Trophoblast cell (in vitro differentiated cells and primary cell): ENCODE results near the gene AP2A2. TPM values are rescaled to one million over a fixed set of nuclear protein-coding genes. Genes with fewer than 3 reads are reported as not detected.

Experiments used
- DNase-seq, 2 donors: peaks; one replicate each; pipeline ENCODE4 v3.0.0-alpha.2; 2016
- H2AFZ ChIP-seq: 2 replicates; pipeline ENCODE4 v1.6.1; 2013; ENCODE audit warnings: low read length, moderate library complexity, mild to moderate bottlenecking; ENCODE audit not compliant: insufficient read depth, poor library complexity
- H2AK5ac ChIP-seq: 2 replicates; pipeline ENCODE4 v1.6.1; 2013; ENCODE audit warnings: mild to moderate bottlenecking, low read length
- H2BK120ac ChIP-seq: 2 replicates; pipeline ENCODE4 v1.6.1; 2013; ENCODE audit warnings: low read length, mild to moderate bottlenecking, moderate library complexity; ENCODE audit not compliant: insufficient read depth, poor library complexity
- H2BK12ac ChIP-seq: 2 replicates; pipeline ENCODE4 v1.6.1; 2013; ENCODE audit warnings: mild to moderate bottlenecking, low read length, moderate library complexity
- H2BK5ac ChIP-seq: 2 replicates; pipeline ENCODE4 v1.6.1; 2013; ENCODE audit warnings: low read length, low read depth, moderate library complexity, mild to moderate bottlenecking; ENCODE audit not compliant: poor library complexity
- H3K14ac ChIP-seq: 2 replicates; pipeline ENCODE4 v1.6.1; 2013; ENCODE audit warnings: mild to moderate bottlenecking, low read length
- H3K18ac ChIP-seq: 2 replicates; pipeline ENCODE4 v1.6.1; 2013; ENCODE audit warnings: mild to moderate bottlenecking, low read length
- H3K23ac ChIP-seq: 2 replicates; pipeline ENCODE4 v1.6.1; 2013; ENCODE audit warnings: low read length
- H3K27ac ChIP-seq: 2 replicates; pipeline ENCODE4 v1.5.1; 2013; ENCODE audit warnings: low read depth, mild to moderate bottlenecking, inconsistent platforms, low read length, moderate library complexity
- H3K27me3 ChIP-seq: 2 replicates; pipeline ENCODE4 v1.6.1; 2013; ENCODE audit warnings: inconsistent platforms, mild to moderate bottlenecking, low read length, moderate library complexity; ENCODE audit not compliant: insufficient read depth
- H3K36me3 ChIP-seq, 2 experiments: 1 replicate in 1 of 2; 2 replicates in 1 of 2; pipeline ENCODE4 v1.6.1; 2013; ENCODE audit warnings: low read length in 2 of 2, mild to moderate bottlenecking in 2 of 2, moderate library complexity in 1 of 2; ENCODE audit not compliant: insufficient read depth in 2 of 2, control insufficient read depth in 1 of 2
- H3K4ac ChIP-seq: 2 replicates; pipeline ENCODE4 v1.6.1; 2013; ENCODE audit warnings: low read depth, mild to moderate bottlenecking, low read length, moderate library complexity
- H3K4me1 ChIP-seq, 2 experiments: 1 replicate in 1 of 2; 2 replicates in 1 of 2; pipeline ENCODE4 v1.6.1; 2013; ENCODE audit warnings: low read length in 2 of 2, mild to moderate bottlenecking in 2 of 2, moderate library complexity in 1 of 2; ENCODE audit not compliant: insufficient read depth in 2 of 2, control insufficient read depth in 1 of 2
- H3K4me2 ChIP-seq: 2 replicates; pipeline ENCODE4 v1.6.1; 2013; ENCODE audit warnings: inconsistent platforms, mild to moderate bottlenecking, low read length, moderate library complexity
- H3K4me3 ChIP-seq: 2 replicates; pipeline ENCODE4 v1.5.1; 2013; ENCODE audit warnings: mild to moderate bottlenecking, low read depth, low read length, inconsistent platforms
- H3K79me1 ChIP-seq: one replicate; pipeline ENCODE4 v1.6.1; 2013; ENCODE audit warnings: low read length
- H3K79me2 ChIP-seq: 2 replicates; pipeline ENCODE4 v1.6.1; 2013; ENCODE audit warnings: low read length, mild to moderate bottlenecking; ENCODE audit not compliant: control insufficient read depth, insufficient read depth, poor library complexity
- H3K9ac ChIP-seq: 2 replicates; pipeline ENCODE4 v1.6.1; 2013; ENCODE audit warnings: mild to moderate bottlenecking, low read length
- H3K9me3 ChIP-seq: 2 replicates; pipeline ENCODE4 v1.6.1; 2013; ENCODE audit warnings: low read depth, mild to moderate bottlenecking, control low read depth, inconsistent platforms, low read length; ENCODE audit not compliant: insufficient read depth
- H4K12ac ChIP-seq: 2 replicates; pipeline ENCODE4 v1.6.1; 2013; ENCODE audit warnings: low read depth, mild to moderate bottlenecking, low read length, moderate library complexity
- H4K8ac ChIP-seq: 2 replicates; pipeline ENCODE4 v1.6.1; 2013; ENCODE audit warnings: low read depth, mild to moderate bottlenecking, low read length, moderate library complexity
- H4K91ac ChIP-seq: one replicate; pipeline ENCODE4 v1.6.1; 2013; ENCODE audit warnings: low read depth, mild to moderate bottlenecking, low read length, moderate library complexity
- WGBS: extraction: QIAGEN DNeasy Blood & Tissue Kit; methylation state at CpG from one replicate; pipeline ENCODE4 v1.1.7; 2013; ENCODE audit warnings: missing lambda C conversion rate; ENCODE audit not compliant: insufficient read length, insufficient coverage; ENCODE audit errors: extremely low coverage; 5-methylcytosine and 5-hydroxymethylcytosine counted together
- polyA plus RNA-seq: library from polyadenylated mRNA; stranded (reverse); fragments of 200-250 nt; gene quantifications from 2 replicates; pipeline ENCODE4 v1.2.3, GENCODE V29; 2013

Gene AP2A2
- polyA plus RNA-seq, result 56.6 and 65.3 TPM in 2 replicates

DNA sequence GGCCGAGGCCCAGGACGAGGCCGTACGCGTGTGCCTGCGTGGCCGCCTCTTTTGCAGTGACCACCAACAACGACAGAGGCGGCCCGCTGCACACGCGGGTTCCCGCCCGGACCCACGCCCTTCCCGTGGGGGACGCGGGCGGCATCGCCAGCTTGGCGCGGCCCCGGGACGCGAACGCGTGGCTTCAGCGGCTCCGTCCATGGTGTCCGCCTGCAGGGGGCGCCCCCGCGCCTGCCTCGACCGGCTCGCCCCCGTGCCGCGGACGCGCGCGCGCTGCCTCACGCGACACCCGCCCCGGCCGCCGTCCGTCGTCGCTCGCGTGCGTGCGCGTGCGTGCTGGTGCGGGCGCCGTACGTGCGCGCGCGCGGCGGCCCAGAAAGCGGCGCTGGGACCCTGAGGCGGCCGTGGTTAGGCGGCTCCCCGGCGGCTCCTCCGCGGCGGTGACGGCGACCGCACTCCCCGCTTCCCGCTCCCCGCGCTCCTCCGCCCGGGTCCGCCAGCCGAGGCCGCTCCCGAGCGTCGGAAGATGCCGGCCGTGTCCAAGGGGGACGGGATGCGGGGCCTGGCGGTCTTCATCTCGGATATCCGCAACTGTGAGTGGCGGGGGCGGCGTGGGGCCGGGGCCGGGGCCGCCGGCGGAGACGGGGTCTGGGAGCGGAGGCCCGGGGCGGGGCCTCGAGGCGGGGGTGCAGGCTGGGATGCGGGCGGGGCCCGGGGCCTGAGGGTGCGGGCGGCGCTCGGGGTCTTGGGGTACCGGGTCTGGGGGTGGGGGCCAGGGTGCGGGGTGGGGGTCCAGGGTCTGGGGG is at the start of gene AP2A2:
Gene AP2A2, plus strand, starts transcription at position 375 of the 806 bp plus-strand sequence. Its CDS starts 152 bp downstream, at position 527.
- peak; percentile 88 to 98 for DNase-seq
- H3K4me2 ChIP-seq, result peak within 1 kb of the TSS; percentile 93

DNA sequence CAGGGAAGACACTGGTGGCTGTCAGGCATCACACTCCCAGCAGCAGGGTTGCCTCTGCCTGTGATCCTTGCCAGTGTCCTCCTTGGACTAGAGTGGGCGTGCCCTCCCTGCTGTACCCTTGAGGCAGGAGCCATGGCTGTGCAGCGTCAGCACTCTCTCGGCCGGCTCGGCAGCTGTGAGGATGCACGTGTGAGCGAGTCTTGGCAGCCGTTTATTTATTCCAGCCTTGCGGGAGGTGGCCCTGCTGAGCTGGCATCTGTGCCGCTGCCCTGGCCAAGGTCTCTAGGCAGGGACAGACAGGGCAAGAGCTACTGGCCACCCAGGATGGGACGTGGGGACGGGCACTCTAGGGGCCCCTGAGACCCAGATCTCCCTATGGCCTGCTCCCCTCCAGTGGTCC is 49.1 kb upstream of the AP2A2 start:
- H3K4me1 ChIP-seq, result no peaks in the 10 kb centered on the region
- no peak overlapping the region for H4K12ac ChIP-seq
- H2BK120ac ChIP-seq, result no peak overlapping the region
- no peak overlapping the region for H3K4me2 ChIP-seq
- H3K4me3 ChIP-seq, result no peak overlapping the region
- no peak overlapping the region for H3K23ac ChIP-seq
- no peak overlapping the region for H3K9ac ChIP-seq
- no peak overlapping the region for H2BK5ac ChIP-seq
- no peaks in the 10 kb centered on the region for H3K79me1 ChIP-seq
- WGBS, result no CpG with 5 or more reads among the region's 12 CpGs
- H2AK5ac ChIP-seq, result no peak overlapping the region
- no peak for DNase-seq
- no peak overlapping the region for H2AFZ ChIP-seq
- no peak overlapping the region for H3K18ac ChIP-seq
- H4K91ac ChIP-seq, result no peak overlapping the region
- no peaks in the 10 kb centered on the region for H3K27me3 ChIP-seq
- H3K14ac ChIP-seq, result no peak overlapping the region
- no peak overlapping the region for H3K27ac ChIP-seq
- H3K36me3 ChIP-seq, result peaks cover 22 to 30% of the 10 kb centered on the region in 2 experiments
- no peaks in the 10 kb centered on the region for H3K9me3 ChIP-seq
- no peak overlapping the region for H2BK12ac ChIP-seq
- H3K4ac ChIP-seq, result no peak overlapping the region
- H4K8ac ChIP-seq, result no peak overlapping the region
- H3K79me2 ChIP-seq, result no peaks in the 10 kb centered on the region

More for the DNA sequence above, at the start of gene AP2A2:
- H3K79me2 ChIP-seq, result peaks cover 18% of the 10 kb centered on the region
- no peaks in the 10 kb centered on the region for H3K27me3 ChIP-seq
- peaks cover 10 to 14% of the 10 kb centered on the region in 2 experiments for H3K36me3 ChIP-seq
- no CpG with 5 or more reads among the region's 124 CpGs for WGBS
- H4K8ac ChIP-seq, result peak within 1 kb of the TSS; percentile 93
- peak within 1 kb of the TSS; percentile 89 for H2BK120ac ChIP-seq
- H3K18ac ChIP-seq, result peak within 1 kb of the TSS; percentile 96
- peak within 1 kb of the TSS; percentile 87 for H3K4ac ChIP-seq
- peak within 1 kb of the TSS; percentile 97 for H2AFZ ChIP-seq
- peak within 1 kb of the TSS; percentile 88 for H3K27ac ChIP-seq
- H2BK5ac ChIP-seq, result peak within 1 kb of the TSS; percentile 84
- H4K12ac ChIP-seq, result peak within 1 kb of the TSS; percentile 96
- H4K91ac ChIP-seq, result peak within 1 kb of the TSS; percentile 85
- H2AK5ac ChIP-seq, result peak within 1 kb of the TSS; percentile 49
- H3K23ac ChIP-seq, result no peak within 1 kb of the TSS
- no peak within 1 kb of the TSS for H2BK12ac ChIP-seq
- peak within 1 kb of the TSS; percentile 99 for H3K4me3 ChIP-seq
- H3K9me3 ChIP-seq, result no peaks in the 10 kb centered on the region
- peaks cover 9% of the 10 kb centered on the region for H3K79me1 ChIP-seq
- peaks cover 3 to 15% of the 10 kb centered on the region in 2 experiments for H3K4me1 ChIP-seq
- peak within 1 kb of the TSS; percentile 91 for H3K9ac ChIP-seq
- H3K14ac ChIP-seq, result peak within 1 kb of the TSS; percentile 97

- no CpG with 5 or more reads among the region's 11 CpGs for WGBS
- Histone ChIP-seq H4K8ac (no peak overlapping the region), H3K4me2 (no peak overlapping the region), H2BK120ac (no peak overlapping the region), H3K9ac (no peak overlapping the region), H3K36me3 (peaks cover 22 to 33% of the 10 kb centered on the region in 2 experiments), H4K12ac (no peak overlapping the region), H3K79me1 (no peaks in the 10 kb centered on the region), H3K23ac (no peak overlapping the region), H2BK5ac (no peak overlapping the region), H3K4me1 (no peaks in the 10 kb centered on the region), H2AK5ac (no peak overlapping the region), H3K9me3 (no peaks in the 10 kb centered on the region), H2AFZ (no peak overlapping the region), H3K4ac (no peak overlapping the region), H3K18ac (no peak overlapping the region), H3K27me3 (no peaks in the 10 kb centered on the region), H4K91ac (no peak overlapping the region), H3K27ac (no peak overlapping the region), H3K4me3 (no peak overlapping the region), H3K79me2 (no peaks in the 10 kb centered on the region), H3K14ac (no peak overlapping the region), H2BK12ac (no peak overlapping the region)
- DNase-seq, result peak in 1 of 2 donors; percentile 12
Measured at GRCh38 chr11:877565-877964, 48.1 kb upstream of the AP2A2 start.

DNA sequence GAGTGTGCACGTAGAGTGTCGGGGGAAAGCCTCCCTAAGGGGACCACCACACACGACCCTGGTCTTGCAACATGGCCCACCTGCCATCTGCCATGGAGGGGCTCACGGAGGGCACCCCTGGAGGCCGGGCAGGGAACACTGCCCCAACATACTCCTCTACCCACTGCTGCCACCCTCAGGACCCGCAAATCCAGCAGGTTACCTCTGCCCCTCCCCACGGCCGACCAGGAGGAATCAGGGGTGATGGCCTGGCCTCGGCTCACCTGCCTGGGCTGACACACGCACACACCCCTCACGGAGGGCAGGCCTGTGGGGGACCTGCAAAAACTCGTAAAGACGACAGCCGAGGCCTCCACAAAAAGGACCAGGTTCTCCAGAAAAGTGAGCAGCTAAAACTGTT is 45.2 kb upstream of the AP2A2 start:
- H3K4me3 ChIP-seq, result no peak overlapping the region
- H3K27ac ChIP-seq, result no peak overlapping the region
- H4K91ac ChIP-seq, result no peak overlapping the region
- H3K23ac ChIP-seq, result no peak overlapping the region
- H3K27me3 ChIP-seq, result no peaks in the 10 kb centered on the region
- DNase-seq, result no peak
- H3K9ac ChIP-seq, result no peak overlapping the region
- no peak overlapping the region for H3K18ac ChIP-seq
- peaks cover 35% of the 10 kb centered on the region in 2 experiments for H3K36me3 ChIP-seq
- H2BK12ac ChIP-seq, result no peak overlapping the region
- no peak overlapping the region for H3K14ac ChIP-seq
- no peak overlapping the region for H3K4ac ChIP-seq
- WGBS, result no CpG with 5 or more reads among the region's 14 CpGs
- no peak overlapping the region for H2AK5ac ChIP-seq
- H2BK120ac ChIP-seq, result no peak overlapping the region
- H3K79me1 ChIP-seq, result no peaks in the 10 kb centered on the region
- H4K12ac ChIP-seq, result no peak overlapping the region
- H2AFZ ChIP-seq, result no peak overlapping the region
- H3K79me2 ChIP-seq, result no peaks in the 10 kb centered on the region
- H4K8ac ChIP-seq, result no peak overlapping the region
- peaks cover 3% of the 10 kb centered on the region for H3K9me3 ChIP-seq
- no peaks in the 10 kb centered on the region for H3K4me1 ChIP-seq
- H3K4me2 ChIP-seq, result no peak overlapping the region
- H2BK5ac ChIP-seq, result no peak overlapping the region
